Measurements from ENCODE around the gene CDH18. TPM values are rescaled to one million over a fixed set of nuclear protein-coding genes. Genes with fewer than 3 reads are reported as not detected.

Gene CDH18
- total RNA-seq, 3 donors from 2014 or later: 0.76 TPM; not detected in 2

DNA sequence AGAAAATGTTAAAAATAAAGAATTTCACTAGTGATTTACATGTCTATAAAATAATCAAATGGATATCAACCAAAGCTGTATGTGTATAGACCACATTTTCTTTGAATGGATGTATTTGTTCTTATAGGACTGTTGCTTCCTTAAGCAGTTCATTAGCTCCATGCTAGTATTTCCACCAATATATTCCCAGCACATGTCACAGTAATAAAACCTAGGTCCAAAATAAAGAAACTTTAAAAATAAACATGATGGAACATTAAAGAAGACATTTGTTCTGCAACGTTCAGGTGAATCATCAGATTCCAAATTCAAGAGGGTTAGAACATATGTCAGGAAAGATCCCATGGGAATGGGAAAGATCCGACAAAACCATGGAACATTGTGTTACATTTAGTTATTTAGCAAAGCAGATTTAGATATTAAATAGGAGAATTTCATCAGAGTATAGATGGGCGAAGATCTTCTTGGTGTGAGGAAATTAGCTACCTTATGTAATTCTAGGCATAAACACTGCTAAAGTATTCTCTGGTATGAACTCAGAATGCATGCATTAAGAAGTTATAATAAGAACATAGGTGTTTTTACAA, 490.7 kb downstream of the CDH18 start:
- TF ChIP-seq, protein P1, sequence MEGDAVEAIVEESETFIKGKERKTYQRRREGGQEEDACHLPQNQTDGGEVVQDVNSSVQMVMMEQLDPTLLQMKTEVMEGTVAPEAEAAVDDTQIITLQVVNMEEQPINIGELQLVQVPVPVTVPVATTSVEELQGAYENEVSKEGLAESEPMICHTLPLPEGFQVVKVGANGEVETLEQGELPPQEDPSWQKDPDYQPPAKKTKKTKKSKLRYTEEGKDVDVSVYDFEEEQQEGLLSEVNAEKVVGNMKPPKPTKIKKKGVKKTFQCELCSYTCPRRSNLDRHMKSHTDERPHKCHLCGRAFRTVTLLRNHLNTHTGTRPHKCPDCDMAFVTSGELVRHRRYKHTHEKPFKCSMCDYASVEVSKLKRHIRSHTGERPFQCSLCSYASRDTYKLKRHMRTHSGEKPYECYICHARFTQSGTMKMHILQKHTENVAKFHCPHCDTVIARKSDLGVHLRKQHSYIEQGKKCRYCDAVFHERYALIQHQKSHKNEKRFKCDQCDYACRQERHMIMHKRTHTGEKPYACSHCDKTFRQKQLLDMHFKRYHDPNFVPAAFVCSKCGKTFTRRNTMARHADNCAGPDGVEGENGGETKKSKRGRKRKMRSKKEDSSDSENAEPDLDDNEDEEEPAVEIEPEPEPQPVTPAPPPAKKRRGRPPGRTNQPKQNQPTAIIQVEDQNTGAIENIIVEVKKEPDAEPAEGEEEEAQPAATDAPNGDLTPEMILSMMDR (IDR thresholded peaks at IDR 0.05): no peak
- H3K4me3 ChIP-seq: no peak overlapping the region
- ATAC-seq: no peak
- peaks cover 11% of the 10 kb centered on the region for H3K9me3 ChIP-seq
- H3K4me1 ChIP-seq (ENCODE audit: low read depth): no peaks in the 10 kb centered on the region
- DNase-seq: no peak
- intact Hi-C loops (cut with DNase I, micrococcal nuclease): no loop called here
- H3K36me3 ChIP-seq (ENCODE audit: low read depth): no peaks in the 10 kb centered on the region

DNA sequence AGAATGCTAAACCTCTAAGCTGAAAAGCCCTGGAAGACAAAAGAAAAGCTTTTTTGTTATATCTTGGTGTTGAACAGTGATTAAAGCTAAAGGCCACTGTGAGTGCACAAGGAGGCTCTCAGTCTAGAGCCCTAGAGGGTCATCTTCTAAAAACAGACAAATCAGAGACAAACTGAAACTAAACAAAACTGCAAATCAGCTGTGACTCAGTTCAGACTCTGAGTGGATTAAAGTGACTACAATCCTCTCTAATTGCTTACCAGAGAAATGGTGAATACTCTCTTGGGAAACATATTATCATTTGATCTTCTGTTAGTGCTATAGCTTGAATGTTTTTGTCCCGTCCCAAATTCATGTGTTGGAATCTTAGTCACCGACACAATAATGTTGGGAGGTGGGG, 491.9 kb downstream of the CDH18 start:
- H3K36me3 ChIP-seq (ENCODE audit: low read depth): no peaks in the 10 kb centered on the region
- no peak overlapping the region for H3K4me3 ChIP-seq
- ATAC-seq (no peak), DNase-seq (no peak)
- peaks cover 12% of the 10 kb centered on the region for H3K9me3 ChIP-seq
- intact Hi-C loops (cut with DNase I, micrococcal nuclease): no loop called here
- H3K4me1 ChIP-seq (ENCODE audit: low read depth): no peaks in the 10 kb centered on the region
- TF ChIP-seq, protein P1 (IDR thresholded peaks at IDR 0.05): no peak

- TF ChIP-seq, protein P1 (IDR thresholded peaks at IDR 0.05): no peak
- Histone ChIP-seq H3K4me1 (ENCODE audit: low read depth) (no peaks in the 10 kb centered on the region), H3K36me3 (ENCODE audit: low read depth) (no peaks in the 10 kb centered on the region), H3K9me3 (peaks cover 6% of the 10 kb centered on the region), H3K4me3 (no peak overlapping the region)
- DNase-seq (no peak), ATAC-seq (no peak)
- intact Hi-C loops (cut with DNase I, micrococcal nuclease): no loop called here
These were observed 495.1 kb downstream of the CDH18 start for GRCh38 chr5:19492861-19493260.

- Histone ChIP-seq H3K36me3 (ENCODE audit: low read depth) (no peaks in the 10 kb centered on the region), H3K4me1 (ENCODE audit: low read depth) (no peaks in the 10 kb centered on the region), H3K4me3 (no peak overlapping the region), H3K9me3 (peaks cover 6% of the 10 kb centered on the region)
- TF ChIP-seq, protein P1 (IDR thresholded peaks at IDR 0.05): no peak
- intact Hi-C loops (cut with DNase I, micrococcal nuclease): no loop called here
- ATAC-seq (no peak), DNase-seq (no peak)
These were observed 499.2 kb downstream of the CDH18 start for GRCh38 chr5:19488786-19489185.

DNA sequence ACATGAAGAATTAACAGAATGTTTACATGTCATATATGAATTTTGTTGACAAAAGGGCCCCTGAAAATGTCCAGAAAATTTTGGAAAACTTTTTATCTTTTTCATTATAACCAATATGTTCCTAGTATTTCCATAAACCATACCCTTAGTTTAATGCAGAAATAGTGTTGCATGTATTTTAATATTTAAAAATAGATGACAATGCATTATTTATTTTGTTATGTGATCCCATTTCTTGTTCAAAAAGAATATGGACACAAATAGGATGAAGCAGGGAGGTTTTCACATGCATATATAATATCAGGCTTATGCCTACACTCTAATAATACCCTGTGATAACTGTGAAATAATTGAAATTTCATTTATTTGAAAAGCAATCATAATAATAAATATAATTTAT, 500.5 kb downstream of the CDH18 start:
- Histone ChIP-seq H3K4me1 (ENCODE audit: low read depth) (no peaks in the 10 kb centered on the region), H3K36me3 (ENCODE audit: low read depth) (no peaks in the 10 kb centered on the region), H3K4me3 (no peak overlapping the region), H3K9me3 (peaks cover 11% of the 10 kb centered on the region)
- TF ChIP-seq, protein P1 (IDR thresholded peaks at IDR 0.05): no peak
- intact Hi-C loops (cut with DNase I, micrococcal nuclease): no loop called here
- DNase-seq (no peak), ATAC-seq (no peak)

GRCh38 chr5:19479562-19479961, 508.4 kb downstream of the CDH18 start:
- H3K4me1 ChIP-seq (ENCODE audit: low read depth): no peaks in the 10 kb centered on the region
- no peaks in the 10 kb centered on the region for H3K36me3 ChIP-seq (ENCODE audit: low read depth)
- no peak overlapping the region for H3K4me3 ChIP-seq
- ATAC-seq (no peak), DNase-seq (no peak)
- H3K9me3 ChIP-seq: peaks cover 9% of the 10 kb centered on the region
- intact Hi-C loops (cut with DNase I, micrococcal nuclease): no loop called here
- TF ChIP-seq, protein P1 (IDR thresholded peaks at IDR 0.05): no peak
